NT2/D1 (cell line): ENCODE measurements around the gene TAF11L3.

Experiments used
- SUZ12 ChIP-seq: IDR thresholded peaks from 2 replicates; pipeline ENCODE4 v1.6.1; 2011; ENCODE audit not compliant: insufficient read length, insufficient read depth; ENCODE audit errors: extremely low read depth
- YY1 ChIP-seq: IDR thresholded peaks from 2 replicates; pipeline ENCODE4 v1.6.1; 2011; ENCODE audit not compliant: insufficient read length, insufficient read depth
- ZNF274 ChIP-seq: IDR thresholded peaks from 2 replicates; pipeline ENCODE4 v1.6.1; 2011; ENCODE audit warnings: mild to moderate bottlenecking, low read depth, low read length

DNA sequence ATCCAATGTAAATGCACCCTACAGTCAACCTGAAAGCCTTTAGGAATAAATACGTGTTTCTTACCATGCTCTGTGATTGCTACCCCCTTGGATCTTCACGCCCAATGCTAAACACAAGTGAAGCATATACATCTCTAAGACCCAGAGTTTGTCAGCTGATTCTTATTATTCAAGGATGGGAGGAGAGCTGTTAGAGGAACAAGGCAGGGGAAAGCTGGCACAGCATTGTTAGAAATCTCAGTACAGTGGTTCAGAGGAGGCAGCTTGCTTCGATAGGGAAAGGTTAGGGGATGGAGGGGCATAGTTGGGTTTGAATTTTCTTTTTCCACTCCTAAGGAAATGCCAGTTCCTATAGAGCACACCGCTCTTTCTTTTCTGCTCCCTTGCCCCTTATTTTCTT, 36.8 kb upstream of the TAF11L3 start:
- no peak for TF ChIP-seq YY1
- no peak for TF ChIP-seq ZNF274
- no peak for TF ChIP-seq SUZ12
